Neural cell (in vitro differentiated cells): ENCODE data around the gene CADM1. TPM values are rescaled to one million over a fixed set of nuclear protein-coding genes. Genes with fewer than 3 reads are reported as not detected.

ENCODE experiments used
- H2AFZ ChIP-seq: fragments of 200-600, 300-800 bp; sonication (generic), shearing (Covaris generic); 2 replicates; pipeline ENCODE4 v1.6.0; 2014; ENCODE audit warnings: low read depth, mild to moderate bottlenecking, antibody characterized with exemption, low read length, moderate library complexity
- H3F3A ChIP-seq: fragments of 200-600 bp; shearing (Covaris generic); 2 replicates; pipeline ENCODE4 v1.6.1; 2016; ENCODE audit warnings: mild to moderate bottlenecking, moderate library complexity, mixed read lengths, antibody characterized with exemption, low read length; ENCODE audit not compliant: insufficient read depth, poor library complexity, severe bottlenecking
- H3K27ac ChIP-seq: fragments of 200-600, 300-800 bp; sonication (generic), shearing (Covaris generic); 2 replicates; pipeline ENCODE4 v1.5.1; 2014; ENCODE audit warnings: mild to moderate bottlenecking, low read length, moderate library complexity
- H3K27me3 ChIP-seq: fragments of 300-800, 200-600 bp; sonication (generic), shearing (Covaris generic); 2 replicates; pipeline ENCODE4 v1.6.0; 2014; ENCODE audit warnings: mild to moderate bottlenecking, low read depth, low read length, moderate library complexity; ENCODE audit not compliant: insufficient read depth
- H3K36me3 ChIP-seq: fragments of 300-800, 200-600 bp; sonication (generic), shearing (Covaris generic); 2 replicates; pipeline ENCODE4 v1.5.1; 2014; ENCODE audit warnings: mild to moderate bottlenecking, antibody characterized with exemption, low read length, moderate library complexity; ENCODE audit not compliant: insufficient read depth
- H3K4me2 ChIP-seq: fragments of 300-800, 200-600 bp; sonication (generic), shearing (Covaris generic); 2 replicates; pipeline ENCODE4 v1.6.0; 2014; ENCODE audit warnings: mild to moderate bottlenecking, low read length
- H3K4me3 ChIP-seq: fragments of 300-800, 200-600 bp; sonication (generic), shearing (Covaris generic); 2 replicates; pipeline ENCODE4 v1.5.1; 2014; ENCODE audit warnings: mild to moderate bottlenecking, low read length, moderate library complexity
- H3K79me2 ChIP-seq: fragments of 200-600 bp; shearing (Covaris generic); replicated peaks from 2 replicates; pipeline ENCODE4 v1.6.0; 2014; ENCODE audit warnings: mild to moderate bottlenecking, low read length, moderate library complexity; ENCODE audit not compliant: insufficient read depth
- H3K9ac ChIP-seq: fragments of 300-800, 200-600 bp; sonication (generic), shearing (Covaris generic); 2 replicates; pipeline ENCODE4 v1.6.1; 2016; ENCODE audit warnings: mild to moderate bottlenecking, low read length, mixed read lengths
- H3K9me2 ChIP-seq: fragments of 200-600 bp; shearing (Covaris generic); 2 replicates; pipeline ENCODE4 v1.6.1; 2016; ENCODE audit warnings: mild to moderate bottlenecking, low read length, mixed read lengths; ENCODE audit not compliant: insufficient read depth
- H3K9me3 ChIP-seq: fragments of 200-600, 300-800 bp; sonication (generic), shearing (Covaris generic); 2 replicates; pipeline ENCODE4 v1.6.1; 2016; ENCODE audit warnings: mild to moderate bottlenecking, mixed run types, low read length, moderate library complexity, mixed read lengths
- H4K20me1 ChIP-seq: fragments of 200-600 bp; shearing (Covaris generic); 2 replicates; pipeline ENCODE4 v1.6.1; 2016; ENCODE audit warnings: mild to moderate bottlenecking, mixed run types; ENCODE audit not compliant: insufficient read depth
- CTCF ChIP-seq: fragments of 450-650 bp; IDR thresholded peaks from 2 replicates; pipeline ENCODE4 v1.5.1; 2014; ENCODE audit warnings: antibody characterized with exemption, mild to moderate bottlenecking, moderate library complexity; ENCODE audit not compliant: poor library complexity, severe bottlenecking
- EP300 ChIP-seq: fragments of 450-650 bp; conservative IDR thresholded peaks from 2 replicates; pipeline ENCODE4 v1.6.1; 2014; ENCODE audit warnings: antibody characterized with exemption, mild to moderate bottlenecking, moderate library complexity; ENCODE audit not compliant: poor library complexity, severe bottlenecking
- EZH2 ChIP-seq: fragments of 200-600, 300-800 bp; shearing (Covaris generic), sonication (generic); IDR thresholded peaks from 2 replicates; pipeline ENCODE4 v1.6.1; 2014; ENCODE audit warnings: antibody characterized with exemption, low read length, borderline replicate concordance, mild to moderate bottlenecking; ENCODE audit not compliant: insufficient read depth, poor library complexity, severe bottlenecking
- MXI1 ChIP-seq: fragments of 450-650 bp; conservative IDR thresholded peaks from 2 replicates; pipeline ENCODE4 v1.6.1; 2014; ENCODE audit warnings: antibody characterized with exemption, mild to moderate bottlenecking; ENCODE audit not compliant: poor library complexity, severe bottlenecking
- POLR2AphosphoS5 ChIP-seq: IDR thresholded peaks from 2 replicates; pipeline ENCODE4 v1.6.1; 2012
- RAD21 ChIP-seq: fragments of 450-650 bp; conservative IDR thresholded peaks from 2 replicates; pipeline ENCODE4 v1.6.1; 2014; ENCODE audit warnings: antibody characterized with exemption, mild to moderate bottlenecking, moderate library complexity
- REST ChIP-seq: IDR thresholded peaks from 2 replicates; pipeline ENCODE4 v1.6.1; 2012; ENCODE audit warnings: borderline replicate concordance
- SMC3 ChIP-seq: fragments of 450-650 bp; conservative IDR thresholded peaks from 2 replicates; pipeline ENCODE4 v1.6.1; 2014; ENCODE audit warnings: antibody characterized with exemption, mild to moderate bottlenecking, moderate library complexity; ENCODE audit not compliant: poor library complexity
- TAF1 ChIP-seq: IDR thresholded peaks from 2 replicates; pipeline ENCODE4 v1.6.1; 2012; ENCODE audit warnings: low read depth
- polyA plus RNA-seq: library from polyadenylated mRNA; depleted of rRNA; stranded (reverse); fragments of >200 nt; gene quantifications from 2 replicates; pipeline ENCODE4 v1.2.3, GENCODE V29; 2014

The CADM1 gene
- polyA plus RNA-seq, 1 donor from 2014 or later, result 92.1 TPM

GRCh38 chr11:115266066-115266639 lies 238.1 kb downstream of the CADM1 start:
- no peak for TF ChIP-seq CTCF
- TF ChIP-seq REST, result no peak
- no peak for TF ChIP-seq EZH2
- TF ChIP-seq MXI1, result no peak
- no peak for TF ChIP-seq EP300
- TF ChIP-seq SMC3, result no peak
- TF ChIP-seq POLR2AphosphoS5, result no peak
- no peak for TF ChIP-seq TAF1
- TF ChIP-seq RAD21, result no peak
- Histone ChIP-seq H3K79me2 (no peaks in the 10 kb centered on the region), H3K9ac (no peak overlapping the region), H3K4me3 (no peak overlapping the region), H2AFZ (no peak overlapping the region), H3K27ac (no peak overlapping the region), H3K27me3 (no peaks in the 10 kb centered on the region), H3K4me2 (no peak overlapping the region), H3K9me3 (no peaks in the 10 kb centered on the region), H3K9me2 (no peaks in the 10 kb centered on the region), H4K20me1 (no peaks in the 10 kb centered on the region), H3K36me3 (no peaks in the 10 kb centered on the region), H3F3A (no peaks in the 10 kb centered on the region)

- Histone ChIP-seq H3K27me3 (no peaks in the 10 kb centered on the region), H3K36me3 (no peaks in the 10 kb centered on the region), H3K9me3 (no peaks in the 10 kb centered on the region), H3K79me2 (no peaks in the 10 kb centered on the region), H3K4me3 (no peak overlapping the region), H3F3A (no peaks in the 10 kb centered on the region), H3K9ac (no peak overlapping the region), H3K4me2 (no peak overlapping the region), H3K9me2 (no peaks in the 10 kb centered on the region), H2AFZ (no peak overlapping the region), H3K27ac (no peak overlapping the region), H4K20me1 (no peaks in the 10 kb centered on the region)
- no peak for TF ChIP-seq EZH2
- TF ChIP-seq MXI1, result no peak
- no peak for TF ChIP-seq TAF1
- no peak for TF ChIP-seq REST
- TF ChIP-seq POLR2AphosphoS5, result no peak
- no peak for TF ChIP-seq EP300
- TF ChIP-seq SMC3, result no peak
- no peak for TF ChIP-seq CTCF
Measured at GRCh38 chr11:115263799-115264656, 240.2 kb downstream of the CADM1 start.
